ENCODE data around the gene TNIK. TPM values are rescaled to one million over a fixed set of nuclear protein-coding genes. Genes with fewer than 3 reads are reported as not detected.
A peak's percentile ranks its signal among the peaks of the same experiment; 100 is the strongest.

The TNIK gene
- total RNA-seq, 1 donor from 2014 or later, result 35.3 TPM

- peak; percentile 58 for DNase-seq
- H3K27me3 ChIP-seq, result no peaks in the 10 kb centered on the region
- no peaks in the 10 kb centered on the region for H3K36me3 ChIP-seq
- intact Hi-C loops (cut with DNase I), result no loop called here
- H3K4me1 ChIP-seq, result peaks cover 3% of the 10 kb centered on the region
- ATAC-seq, result peak; percentile 90
- peak overlapping the region; percentile 73 for H3K27ac ChIP-seq
- no peak overlapping the region for H3K4me3 ChIP-seq
- H3K9me3 ChIP-seq, result no peaks in the 10 kb centered on the region
- no peak for TF ChIP-seq CTCF (IDR thresholded peaks at IDR 0.05)
Observed at GRCh38 chr3:171354706-171355582, 105.3 kb downstream of the TNIK start.

GRCh38 chr3:171354049-171354705 lies 106.0 kb downstream of the TNIK start:
- intact Hi-C loops (cut with DNase I), result no loop called here
- Histone ChIP-seq H3K36me3 (no peaks in the 10 kb centered on the region), H3K27me3 (no peaks in the 10 kb centered on the region), H3K9me3 (no peaks in the 10 kb centered on the region), H3K4me3 (no peak overlapping the region), H3K27ac (no peak overlapping the region), H3K4me1 (peaks cover 3% of the 10 kb centered on the region)
- ATAC-seq (no peak), DNase-seq (no peak)
- no peak for TF ChIP-seq CTCF (IDR thresholded peaks at IDR 0.05)

GRCh38 chr3:171353423-171353822 lies 106.8 kb downstream of the TNIK start:
- no peak for TF ChIP-seq CTCF (IDR thresholded peaks at IDR 0.05)
- no peak for DNase-seq

GRCh38 chr3:171352387-171352935 lies 107.7 kb downstream of the TNIK start:
- intact Hi-C loops (cut with DNase I), result no loop called here
- ATAC-seq, result peak; percentile 57

More at GRCh38 chr3:171353423-171353822, 106.8 kb downstream of the TNIK start:
- H3K27ac ChIP-seq, result no peak overlapping the region
- peaks cover 3% of the 10 kb centered on the region for H3K4me1 ChIP-seq
- H3K27me3 ChIP-seq, result no peaks in the 10 kb centered on the region
- no peak overlapping the region for H3K4me3 ChIP-seq
- H3K9me3 ChIP-seq, result no peaks in the 10 kb centered on the region
- ATAC-seq, result no peak
- intact Hi-C loops (cut with DNase I), result no loop called here
- no peaks in the 10 kb centered on the region for H3K36me3 ChIP-seq

GRCh38 chr3:171351676-171352075 lies 108.5 kb downstream of the TNIK start:
- Histone ChIP-seq H3K27ac (no peak overlapping the region), H3K4me3 (no peak overlapping the region), H3K4me1 (peaks cover 3% of the 10 kb centered on the region), H3K27me3 (no peaks in the 10 kb centered on the region), H3K36me3 (no peaks in the 10 kb centered on the region), H3K9me3 (no peaks in the 10 kb centered on the region)
- no peak for TF ChIP-seq CTCF (IDR thresholded peaks at IDR 0.05)
- ATAC-seq, result no peak
- intact Hi-C loops (cut with DNase I), result no loop called here
- DNase-seq, result no peak

More at GRCh38 chr3:171352387-171352935, 107.7 kb downstream of the TNIK start:
- no peak for DNase-seq
- no peaks in the 10 kb centered on the region for H3K36me3 ChIP-seq
- H3K4me1 ChIP-seq, result peaks cover 3% of the 10 kb centered on the region
- no peak overlapping the region for H3K27ac ChIP-seq
- no peaks in the 10 kb centered on the region for H3K9me3 ChIP-seq
- TF ChIP-seq CTCF (IDR thresholded peaks at IDR 0.05), result no peak
- H3K4me3 ChIP-seq, result no peak overlapping the region
- no peaks in the 10 kb centered on the region for H3K27me3 ChIP-seq

Measured in upper lobe of right lung (tissue), 1 donor.